ENCODE data around the gene PRDM10.

DNA sequence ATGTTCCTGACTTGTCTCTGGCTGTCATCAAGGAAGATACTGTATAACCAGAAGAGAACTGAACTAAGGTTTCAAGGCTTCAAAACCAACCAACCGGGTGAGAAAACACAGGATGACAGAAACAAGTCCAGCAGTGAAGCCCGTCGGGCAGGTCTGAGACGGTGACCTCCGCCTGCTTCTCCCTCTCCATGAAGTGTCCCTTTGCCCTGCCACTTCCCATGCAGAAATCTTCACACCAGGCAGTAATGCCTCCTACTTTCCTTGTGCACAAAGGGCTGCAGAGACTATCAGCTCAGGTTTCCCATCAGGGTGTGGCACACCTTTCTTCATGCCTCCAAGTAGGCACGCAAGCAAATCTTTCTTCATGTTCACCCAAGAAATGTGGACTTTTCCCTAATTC lies 24.2 kb downstream of the PRDM10 start:
- TF ChIP-seq, protein P1, sequence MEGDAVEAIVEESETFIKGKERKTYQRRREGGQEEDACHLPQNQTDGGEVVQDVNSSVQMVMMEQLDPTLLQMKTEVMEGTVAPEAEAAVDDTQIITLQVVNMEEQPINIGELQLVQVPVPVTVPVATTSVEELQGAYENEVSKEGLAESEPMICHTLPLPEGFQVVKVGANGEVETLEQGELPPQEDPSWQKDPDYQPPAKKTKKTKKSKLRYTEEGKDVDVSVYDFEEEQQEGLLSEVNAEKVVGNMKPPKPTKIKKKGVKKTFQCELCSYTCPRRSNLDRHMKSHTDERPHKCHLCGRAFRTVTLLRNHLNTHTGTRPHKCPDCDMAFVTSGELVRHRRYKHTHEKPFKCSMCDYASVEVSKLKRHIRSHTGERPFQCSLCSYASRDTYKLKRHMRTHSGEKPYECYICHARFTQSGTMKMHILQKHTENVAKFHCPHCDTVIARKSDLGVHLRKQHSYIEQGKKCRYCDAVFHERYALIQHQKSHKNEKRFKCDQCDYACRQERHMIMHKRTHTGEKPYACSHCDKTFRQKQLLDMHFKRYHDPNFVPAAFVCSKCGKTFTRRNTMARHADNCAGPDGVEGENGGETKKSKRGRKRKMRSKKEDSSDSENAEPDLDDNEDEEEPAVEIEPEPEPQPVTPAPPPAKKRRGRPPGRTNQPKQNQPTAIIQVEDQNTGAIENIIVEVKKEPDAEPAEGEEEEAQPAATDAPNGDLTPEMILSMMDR (IDR thresholded peaks at IDR 0.05), result no peak
- TF ChIP-seq POLR2AphosphoS5 (IDR thresholded peaks at IDR 0.05), result no peak

Measured in gastroesophageal sphincter (tissue), 3 donors.